Umbilical cord (tissue), 2 donors: Measurements from ENCODE around the gene AMBRA1. TPM values are rescaled to one million over a fixed set of nuclear protein-coding genes. Genes with fewer than 3 reads are reported as not detected.
"Not testable (repeated sequence)": the region's sequence is repeated elsewhere in the genome, so short reads cannot be mapped to it uniquely, and the experiment has no call there.

Experiments
- DNase-seq: peaks from one replicate; pipeline ENCODE4 v3.0.0-alpha.2; 2015; ENCODE audit warnings: low spot score
- total RNA-seq: library from RNA; depleted of rRNA; stranded (reverse); fragments of >200 nt; gene quantifications from one replicate; pipeline ENCODE4 v1.2.3, GENCODE V29; 2014; ENCODE audit warnings: low replicate concordance; ENCODE audit not compliant: insufficient read depth

The AMBRA1 gene
- total RNA-seq, 1 donor from 2014 or later: 48.6 TPM

GRCh38 chr11:46371262-46371661, 222.6 kb downstream of the AMBRA1 start:
- DNase-seq: not testable (repeated sequence)

DNA sequence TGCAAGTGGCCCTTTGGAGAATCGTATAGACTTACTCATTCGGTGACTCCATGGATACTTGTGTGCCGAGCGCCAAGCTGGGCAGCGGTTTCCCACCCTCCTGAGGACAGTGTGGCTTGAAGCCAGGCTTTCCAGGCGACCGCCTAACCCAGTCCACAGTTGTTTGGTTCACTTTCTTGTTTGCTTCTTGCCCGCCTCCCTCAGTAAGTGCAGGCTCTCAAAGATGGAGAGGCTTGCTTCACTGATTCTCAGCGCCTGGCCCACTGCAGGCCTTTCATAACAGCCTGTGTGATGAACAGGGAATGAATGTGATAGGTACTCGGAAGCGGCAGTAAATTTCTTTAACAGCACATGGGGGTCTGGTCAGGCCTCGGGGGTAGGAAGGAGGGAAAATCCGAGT, 223.6 kb downstream of the AMBRA1 start:
- no peak for DNase-seq

- DNase-seq: peak; percentile 80
These were observed 224.2 kb downstream of the AMBRA1 start for GRCh38 chr11:46369458-46370152.

DNA sequence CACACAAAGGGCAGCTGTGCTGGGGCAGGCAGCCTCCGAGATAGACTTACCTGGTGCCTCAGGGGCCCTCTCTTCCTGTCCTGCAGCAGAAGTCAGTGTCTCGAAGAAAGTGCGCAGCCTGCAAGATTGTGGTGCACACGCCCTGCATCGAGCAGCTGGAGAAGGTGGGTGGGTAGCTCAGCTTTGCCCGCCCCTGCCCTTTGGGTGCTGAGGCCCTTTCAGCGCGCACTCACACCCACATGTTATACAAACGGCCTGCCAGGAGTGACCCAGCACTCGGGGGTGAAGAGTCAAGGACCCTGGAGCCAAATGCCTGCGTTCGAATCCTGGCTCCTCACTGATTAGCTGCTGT, 225.9 kb downstream of the AMBRA1 start:
- no peak for DNase-seq

DNA sequence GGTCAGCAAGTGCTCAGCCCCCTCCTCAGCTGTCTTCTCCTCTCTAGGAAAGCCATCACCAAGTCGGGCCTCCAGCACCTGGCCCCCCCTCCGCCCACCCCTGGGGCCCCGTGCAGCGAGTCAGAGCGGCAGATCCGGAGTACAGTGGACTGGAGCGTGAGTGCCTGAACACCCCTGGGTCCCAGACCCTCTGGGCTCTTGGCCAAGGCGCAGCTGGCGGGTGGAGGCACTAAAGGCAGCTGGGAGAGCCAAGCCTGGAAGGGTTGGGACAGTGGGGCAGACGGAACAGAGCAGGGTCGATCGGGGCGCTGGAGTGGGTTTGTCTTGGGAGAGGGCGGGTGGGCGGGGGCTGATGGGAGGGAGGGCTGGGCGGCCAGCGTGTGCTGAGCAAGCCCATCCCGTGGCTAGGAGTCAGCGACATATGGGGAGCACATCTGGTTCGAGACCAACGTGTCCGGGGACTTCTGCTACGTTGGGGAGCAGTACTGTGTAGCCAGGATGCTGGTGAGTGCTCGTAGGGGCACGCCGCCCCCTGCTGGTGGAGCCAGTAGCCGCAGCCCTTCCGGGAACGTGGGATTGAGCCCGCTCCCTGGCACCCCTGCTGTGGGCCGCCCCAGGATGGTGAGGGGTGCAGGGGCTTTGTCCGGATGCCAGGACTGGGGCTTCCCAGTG, 226.4 kb downstream of the AMBRA1 start:
- no peak for DNase-seq

DNA sequence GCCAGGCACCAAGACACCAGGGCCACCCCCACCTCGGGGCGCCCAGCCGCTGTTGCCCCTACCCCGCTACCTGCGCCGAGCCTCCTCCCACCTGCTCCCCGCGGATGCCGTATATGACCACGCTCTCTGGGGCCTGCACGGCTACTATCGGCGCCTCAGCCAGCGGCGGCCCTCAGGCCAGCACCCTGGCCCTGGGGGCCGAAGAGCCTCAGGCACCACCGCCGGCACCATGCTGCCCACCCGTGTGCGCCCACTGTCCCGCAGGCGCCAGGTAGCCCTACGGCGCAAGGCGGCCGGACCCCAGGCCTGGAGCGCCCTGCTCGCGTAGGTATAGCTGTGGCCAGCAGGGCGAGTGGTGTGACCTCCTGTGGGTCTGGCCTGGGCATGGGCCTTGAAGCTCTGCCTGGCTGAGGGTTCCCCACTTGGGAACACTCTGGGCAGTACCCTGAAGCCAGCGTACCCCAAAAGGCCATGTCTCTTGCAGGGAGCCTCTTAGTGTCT, 227.1 kb downstream of the AMBRA1 start:
- DNase-seq: no peak

- DNase-seq: no peak
These were observed 227.6 kb downstream of the AMBRA1 start for GRCh38 chr11:46366260-46366659.

GRCh38 chr11:46364791-46365190, 229.0 kb downstream of the AMBRA1 start:
- no peak for DNase-seq

DNA sequence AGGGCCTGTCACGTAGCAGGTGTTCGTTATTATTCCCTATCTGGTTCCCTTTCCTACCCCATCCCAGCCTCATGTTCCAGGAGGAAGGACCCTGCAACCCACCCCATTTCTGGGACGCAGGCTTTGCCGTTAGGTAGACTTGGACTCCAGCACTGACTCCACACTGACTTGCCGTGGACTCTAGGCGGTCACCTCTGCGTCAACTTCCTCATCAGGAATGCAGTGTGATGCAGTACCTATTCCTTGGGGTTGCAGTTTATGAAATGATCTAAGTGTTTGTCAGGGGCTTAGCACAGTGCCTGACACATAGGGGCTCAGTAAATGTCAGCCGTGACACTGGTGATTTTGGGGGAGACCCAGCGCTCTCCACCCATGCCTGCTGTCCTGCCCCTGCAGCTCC, 229.8 kb downstream of the AMBRA1 start:
- no peak for DNase-seq

DNA sequence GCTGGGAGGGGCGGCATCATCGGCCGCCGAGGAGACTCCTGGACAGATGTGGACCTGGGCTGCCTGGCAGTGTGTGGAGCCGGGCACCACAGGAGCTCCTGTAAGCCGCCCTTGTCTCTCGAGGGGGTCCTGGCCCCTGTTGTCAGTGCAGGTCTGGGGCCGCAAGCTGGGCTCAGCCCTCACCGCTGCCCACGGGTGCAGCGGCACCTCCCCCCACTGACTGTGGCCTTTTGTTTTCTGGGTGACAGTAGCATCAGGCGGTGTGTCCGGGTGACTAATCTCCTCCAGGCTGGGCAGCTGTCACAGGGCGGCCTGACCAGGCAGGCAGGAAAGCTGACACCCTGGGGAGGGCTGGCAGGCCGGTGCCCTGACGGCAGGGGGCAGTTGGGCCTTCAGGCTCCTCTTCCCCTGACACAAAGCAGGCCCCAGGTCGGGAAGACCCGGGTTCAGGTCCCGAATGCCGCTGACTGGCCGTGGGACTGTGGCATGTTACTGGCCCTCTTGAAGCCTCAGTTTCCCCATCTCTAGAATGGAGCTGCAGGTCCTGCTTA, 230.3 kb downstream of the AMBRA1 start:
- no peak for DNase-seq

DNA sequence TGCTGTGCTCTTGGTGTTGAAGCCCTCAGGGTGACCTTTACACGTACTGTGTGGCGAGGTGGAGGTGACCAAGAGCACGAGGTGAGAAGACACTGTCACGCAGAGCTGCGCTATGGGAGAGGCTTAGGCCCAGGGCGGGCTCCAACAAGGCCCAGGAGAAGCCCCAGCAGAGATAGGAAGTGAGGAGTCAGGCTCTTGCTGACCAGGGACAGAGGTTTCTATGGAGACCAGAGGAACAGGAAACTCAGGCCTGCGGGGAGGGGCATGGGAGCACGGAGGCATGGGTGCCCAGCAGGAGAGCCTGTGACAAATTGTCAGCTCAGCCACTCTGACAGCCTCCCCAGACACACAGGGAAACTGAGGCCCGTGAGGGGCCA, 230.8 kb downstream of the AMBRA1 start:
- peak; percentile 64 for DNase-seq

GRCh38 chr11:46362156-46363030, 231.4 kb downstream of the AMBRA1 start:
- no peak for DNase-seq

- peak; percentile 73 for DNase-seq
These were observed 232.3 kb downstream of the AMBRA1 start for GRCh38 chr11:46361283-46362155.

DNA sequence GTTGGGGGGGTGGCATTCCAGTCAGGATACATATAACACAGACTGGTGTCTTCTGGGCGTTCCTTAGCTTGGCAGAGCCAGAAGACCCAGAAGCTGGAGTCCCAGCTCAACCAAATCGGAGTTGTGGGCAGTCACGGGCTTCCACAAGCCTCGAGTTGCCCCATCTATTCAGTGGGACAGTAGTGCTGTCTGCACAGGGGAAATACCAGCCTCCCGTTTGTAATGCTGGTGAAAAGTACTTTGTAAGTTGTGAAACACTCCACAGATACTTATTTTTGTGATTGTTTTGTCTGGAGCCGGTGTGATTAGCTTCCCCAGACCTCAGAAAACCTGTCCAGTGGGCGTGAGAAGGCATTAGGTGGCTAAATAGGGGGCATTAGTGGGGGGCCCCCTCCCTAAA, 232.9 kb downstream of the AMBRA1 start:
- no peak for DNase-seq

GRCh38 chr11:46359953-46360352, 233.9 kb downstream of the AMBRA1 start:
- DNase-seq: no peak

- no peak for DNase-seq
These were observed 236.3 kb downstream of the AMBRA1 start for GRCh38 chr11:46357483-46357936.

GRCh38 chr11:46356924-46357482, 236.8 kb downstream of the AMBRA1 start:
- DNase-seq: peak; percentile 69

- DNase-seq: peak; percentile 85
These were observed 240.1 kb downstream of the AMBRA1 start for GRCh38 chr11:46353698-46354097.

DNA sequence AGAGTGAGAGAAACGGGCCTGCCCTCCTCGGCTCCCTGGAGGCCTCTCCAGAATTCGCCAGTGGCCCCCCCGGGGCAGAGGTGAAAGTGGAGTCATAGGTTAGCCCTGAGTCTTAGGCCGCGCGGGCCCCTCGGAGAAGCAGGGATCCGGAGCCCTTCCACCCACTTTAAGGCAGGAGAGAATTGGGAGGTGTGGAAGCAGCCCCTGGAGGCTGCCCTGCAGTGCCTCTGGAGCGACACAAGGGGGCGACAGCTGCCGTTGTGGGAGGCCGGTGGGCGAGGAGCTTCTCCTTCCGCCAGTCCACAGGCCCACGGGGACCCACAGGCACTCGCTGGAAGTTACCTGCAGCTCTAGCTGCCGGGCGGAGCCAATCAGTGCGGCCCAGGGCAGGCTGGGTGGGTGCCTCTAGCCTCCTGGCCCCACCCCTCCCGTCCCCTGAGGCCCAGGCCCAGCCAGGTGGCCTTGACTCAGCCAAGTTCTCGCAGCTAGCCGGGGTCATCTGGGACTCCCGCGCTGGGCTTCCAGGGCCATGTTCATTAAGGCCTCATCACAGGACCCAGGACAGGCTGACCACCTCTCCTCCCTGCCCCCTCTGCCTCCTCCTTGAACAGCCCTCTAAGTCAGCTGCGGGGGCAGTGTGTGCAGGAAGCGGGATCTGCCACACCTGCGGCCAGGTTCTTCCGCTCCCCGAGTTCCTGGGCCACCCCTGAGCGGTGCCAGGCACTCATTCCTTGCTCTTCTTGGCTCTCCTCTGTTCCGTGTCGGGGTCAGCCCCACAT, 241.6 kb downstream of the AMBRA1 start:
- DNase-seq: no peak

DNA sequence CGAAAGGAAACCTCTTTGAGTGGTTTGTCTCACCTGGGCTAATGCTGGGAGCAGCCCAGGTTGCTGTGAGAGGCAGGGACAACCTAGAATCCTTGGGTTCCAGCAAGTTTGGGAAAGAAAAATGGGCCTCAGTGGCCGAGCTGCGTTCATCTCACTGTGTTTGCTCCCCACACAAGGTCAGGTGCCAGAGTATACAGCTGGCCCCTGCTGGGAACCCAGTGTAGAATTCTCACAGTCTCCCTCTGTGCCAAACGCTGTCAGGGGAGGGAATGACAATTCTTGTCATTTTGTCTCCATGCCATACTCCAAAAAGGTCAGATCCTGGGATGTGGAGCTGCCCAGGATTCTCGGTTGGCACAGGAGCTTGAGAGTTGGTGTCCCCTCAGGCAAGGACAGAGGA, 242.2 kb downstream of the AMBRA1 start:
- DNase-seq: no peak
